NCI-H2196 (cell line): Measurements from ENCODE around the gene VSTM2L.

ENCODE experiments used
- DNase-seq: peaks from one replicate; lab custom pipeline; 2025; ENCODE audit not compliant: unreplicated experiment; lab: John Stamatoyannopoulos, UW

VSTM2L gene

DNA sequence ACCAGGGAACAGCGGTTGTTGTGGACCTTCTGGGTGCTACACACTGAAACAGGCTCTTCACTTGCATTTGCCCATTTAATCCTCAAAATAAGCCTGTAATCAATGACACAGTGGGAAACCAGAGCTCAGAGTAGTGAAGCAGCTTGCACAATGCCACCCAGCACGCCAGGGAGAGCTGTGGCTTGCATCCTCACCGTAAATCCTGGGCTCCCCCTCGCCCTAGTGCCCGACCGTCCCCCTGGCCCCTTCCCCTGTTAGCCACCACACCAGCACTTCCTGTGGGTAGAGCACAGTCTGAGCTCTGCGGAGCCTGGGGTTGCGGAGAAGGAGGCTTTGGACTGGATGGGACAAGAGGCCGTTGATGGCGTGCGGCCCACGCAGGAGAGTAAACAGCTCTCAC is 14.5 kb downstream of the VSTM2L start:
- no peak for DNase-seq

DNA sequence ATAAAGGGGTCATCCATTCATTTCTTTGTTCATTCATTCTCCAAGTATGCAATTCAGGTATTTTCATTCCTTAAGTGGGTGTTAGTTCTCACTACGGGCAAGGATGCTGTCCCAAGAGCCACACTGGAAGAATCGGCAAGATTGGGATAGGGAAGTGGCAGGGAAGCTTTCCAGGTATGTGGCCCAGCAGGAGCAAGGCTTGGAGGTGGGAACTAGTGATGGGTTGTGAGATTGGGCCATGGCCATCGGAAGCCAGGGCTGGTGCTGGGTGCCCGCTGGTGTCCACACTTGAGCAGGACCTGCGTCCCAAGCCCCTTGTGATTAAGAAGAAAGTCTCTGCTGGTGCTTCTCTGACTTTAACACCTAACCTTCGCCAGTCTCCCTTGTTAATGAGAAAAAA is 15.1 kb downstream of the VSTM2L start:
- DNase-seq: no peak

DNA sequence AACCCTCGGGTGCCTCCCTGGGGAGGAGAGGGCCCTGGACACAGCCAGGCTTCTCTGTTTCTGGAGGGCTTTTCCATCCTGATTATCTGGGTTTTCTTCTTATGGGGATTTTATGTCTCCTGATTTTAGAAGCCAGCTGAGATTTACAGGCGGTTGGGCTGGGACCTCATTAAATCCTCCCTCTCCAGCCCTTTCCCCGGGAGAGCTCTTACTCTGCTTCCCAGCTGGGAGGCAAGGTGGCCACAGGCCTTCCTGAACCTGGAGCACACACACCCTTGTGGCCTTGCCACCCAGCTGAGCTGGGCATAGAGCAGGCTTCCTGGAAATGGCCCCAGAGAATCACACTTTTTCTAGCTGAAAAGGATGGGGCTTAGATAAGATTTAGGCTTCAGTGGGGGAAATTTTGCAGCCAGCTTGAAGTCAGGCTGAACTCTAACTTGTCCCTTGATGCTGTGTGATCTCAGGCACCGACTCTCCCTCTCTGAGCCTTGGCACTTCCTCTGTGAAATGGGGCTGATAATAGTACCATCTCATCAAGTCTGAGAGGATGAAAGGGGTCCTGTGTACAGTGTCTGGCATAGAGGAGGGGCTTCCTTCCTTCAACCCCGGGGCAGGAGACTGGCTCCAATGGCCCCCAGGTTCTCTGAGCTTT is 16.6 kb downstream of the VSTM2L start:
- no peak for DNase-seq

DNA sequence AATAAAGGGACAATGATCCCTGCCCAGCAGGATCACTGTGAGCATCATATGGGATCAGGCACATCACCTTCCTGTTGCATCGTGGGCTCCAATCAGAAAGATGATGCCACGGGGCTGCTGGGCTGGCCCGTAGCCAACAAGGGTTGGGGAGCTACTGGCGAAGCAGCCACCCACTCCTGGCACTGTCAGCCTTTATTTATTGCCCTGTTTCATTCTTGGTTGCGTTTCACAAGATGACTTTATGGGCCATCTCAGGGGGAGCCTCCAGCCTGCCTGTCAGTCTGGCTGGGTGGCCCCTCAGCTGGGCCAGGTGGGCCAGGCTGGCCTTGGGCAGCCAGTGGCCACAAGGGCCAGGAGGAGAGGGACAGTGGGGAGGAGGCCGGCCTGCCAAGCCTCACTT is 17.3 kb downstream of the VSTM2L start:
- DNase-seq: no peak

DNA sequence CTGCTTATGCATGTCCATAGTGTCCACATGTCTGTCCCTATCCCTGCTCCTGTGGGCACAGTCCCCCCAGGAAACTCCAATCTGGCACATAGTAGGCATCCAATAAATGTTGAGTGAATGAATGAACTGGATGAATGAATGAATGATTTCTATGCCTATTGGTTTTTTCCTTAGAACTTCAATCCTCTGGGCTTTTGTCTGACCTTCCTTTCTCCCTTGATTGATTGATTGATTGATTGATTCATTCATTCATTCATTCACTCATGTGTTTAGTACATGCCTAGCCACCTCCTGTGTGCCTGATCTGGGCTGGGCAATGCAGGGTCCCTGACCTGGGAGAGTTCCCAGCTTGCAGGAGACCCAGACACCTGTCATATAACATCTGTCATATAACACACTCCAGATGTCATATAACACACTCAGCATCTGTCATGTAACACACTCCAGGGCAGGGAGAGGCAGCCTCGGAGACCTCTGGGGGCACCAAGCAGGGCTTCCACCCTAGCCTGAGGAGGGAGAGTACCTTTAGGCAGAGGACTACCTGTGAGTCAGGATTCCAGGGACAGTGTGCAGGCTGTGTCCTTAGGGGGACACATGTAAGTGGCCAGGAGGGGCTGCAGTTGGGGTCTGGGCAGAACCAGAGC is 17.9 kb downstream of the VSTM2L start:
- no peak for DNase-seq

DNA sequence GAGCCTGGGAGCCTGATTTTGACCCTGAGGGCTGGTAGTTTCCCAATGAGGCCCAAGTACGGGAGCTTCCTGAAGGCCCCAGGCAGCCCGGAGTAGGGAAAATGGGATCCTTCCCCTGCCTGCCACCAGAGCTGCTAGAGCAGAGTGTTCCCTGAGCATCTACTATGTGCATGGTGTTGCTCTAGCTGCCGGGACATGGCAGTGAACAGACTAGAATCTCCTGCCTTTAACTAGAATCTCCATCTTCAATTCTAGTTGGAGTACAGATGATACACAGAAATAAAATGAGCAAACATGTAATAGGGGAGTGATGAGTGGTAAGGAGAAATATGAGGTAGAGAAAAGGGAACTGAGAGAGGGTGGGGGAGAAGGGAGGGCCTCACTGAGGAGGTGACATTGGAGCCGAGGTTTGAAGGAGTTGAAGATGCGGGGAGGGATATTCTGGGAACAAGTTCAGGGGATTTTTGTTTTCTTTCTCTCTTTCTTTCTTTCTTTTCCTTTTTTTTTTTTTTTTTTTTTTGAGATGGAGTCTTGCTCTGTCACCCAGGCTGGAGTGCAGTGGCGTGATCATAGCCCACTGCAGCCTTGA is 18.5 kb downstream of the VSTM2L start:
- no peak for DNase-seq

DNA sequence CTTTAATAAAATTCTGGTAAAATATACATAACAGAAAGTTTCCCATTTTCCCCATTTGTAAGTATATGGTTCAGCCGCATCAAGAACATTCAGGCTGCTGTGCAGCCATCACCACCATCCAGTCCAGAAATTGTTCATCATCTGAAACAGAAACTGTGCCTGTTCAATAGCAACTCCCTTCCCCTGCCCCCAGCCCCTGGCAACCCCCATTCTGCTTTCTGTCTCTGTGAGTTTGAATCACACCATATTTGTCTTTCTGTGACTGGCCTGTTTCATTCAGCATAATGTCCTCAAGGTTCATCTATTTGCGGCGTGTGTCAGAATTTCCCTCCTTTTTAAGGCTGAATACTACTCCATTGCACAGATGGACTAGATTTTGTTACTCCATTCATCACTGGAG is 19.1 kb downstream of the VSTM2L start:
- no peak for DNase-seq

DNA sequence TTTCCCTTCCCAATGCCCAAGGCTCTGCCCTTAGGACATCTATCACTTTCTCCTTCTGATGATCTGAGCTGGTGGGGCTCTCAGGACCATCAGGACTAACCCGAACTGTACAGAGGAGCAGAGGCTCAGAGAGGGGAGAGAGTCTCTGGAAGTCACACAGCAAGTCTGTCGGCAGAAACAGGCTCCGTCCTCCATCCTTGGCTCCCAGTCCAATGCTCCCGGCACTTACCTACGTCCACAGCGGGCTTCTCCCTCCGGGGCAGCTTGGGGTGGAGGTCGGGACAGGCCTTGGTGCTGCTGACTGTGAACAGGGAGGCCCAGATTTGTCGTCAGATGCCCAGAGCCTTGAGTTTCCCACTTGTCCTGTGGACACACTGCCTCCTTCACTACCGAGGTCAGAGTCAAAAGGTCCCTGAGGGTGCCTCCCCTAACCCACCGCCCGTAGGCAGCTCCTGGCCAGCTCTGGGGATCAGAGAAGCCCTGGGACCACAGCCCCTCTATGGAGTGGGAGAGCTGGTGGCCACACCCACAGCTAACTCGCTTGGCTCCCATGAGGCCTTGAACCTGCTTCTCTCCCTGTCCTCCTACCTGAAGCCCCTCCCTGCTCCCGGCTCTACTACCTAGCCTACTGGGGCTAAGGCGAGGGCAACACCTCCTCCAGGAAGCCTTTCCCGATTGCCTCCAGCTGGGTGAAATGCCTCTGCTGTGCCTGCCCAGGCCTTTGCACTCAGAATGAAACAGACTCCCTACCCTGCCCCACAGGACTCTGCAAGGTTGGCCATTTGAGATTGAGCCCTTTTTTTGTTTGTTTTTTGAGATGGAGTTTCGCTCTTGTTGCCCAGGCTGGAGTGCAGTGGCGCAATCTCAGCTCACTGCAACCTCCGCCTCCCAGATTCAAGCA is 22.6 kb downstream of the VSTM2L start:
- DNase-seq: no peak

DNA sequence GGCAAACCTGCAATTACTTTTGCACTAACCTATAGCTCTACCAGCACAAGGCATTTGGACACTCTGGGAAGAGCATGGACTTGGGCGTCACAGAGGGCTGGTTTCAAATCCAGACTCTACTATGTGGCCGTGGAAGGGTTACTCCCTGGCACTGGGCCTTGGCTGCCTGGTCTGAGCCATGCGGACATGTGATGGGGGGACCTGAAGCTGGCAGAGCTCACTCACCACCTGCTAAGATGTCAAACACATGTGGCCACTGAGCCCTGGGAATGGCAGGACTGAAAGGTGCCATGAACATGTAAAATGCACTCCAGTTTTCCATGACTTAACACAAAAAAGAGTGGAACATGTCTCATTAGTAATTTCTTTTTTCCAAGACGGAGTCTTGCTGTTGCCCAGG is 23.7 kb downstream of the VSTM2L start:
- no peak for DNase-seq

DNA sequence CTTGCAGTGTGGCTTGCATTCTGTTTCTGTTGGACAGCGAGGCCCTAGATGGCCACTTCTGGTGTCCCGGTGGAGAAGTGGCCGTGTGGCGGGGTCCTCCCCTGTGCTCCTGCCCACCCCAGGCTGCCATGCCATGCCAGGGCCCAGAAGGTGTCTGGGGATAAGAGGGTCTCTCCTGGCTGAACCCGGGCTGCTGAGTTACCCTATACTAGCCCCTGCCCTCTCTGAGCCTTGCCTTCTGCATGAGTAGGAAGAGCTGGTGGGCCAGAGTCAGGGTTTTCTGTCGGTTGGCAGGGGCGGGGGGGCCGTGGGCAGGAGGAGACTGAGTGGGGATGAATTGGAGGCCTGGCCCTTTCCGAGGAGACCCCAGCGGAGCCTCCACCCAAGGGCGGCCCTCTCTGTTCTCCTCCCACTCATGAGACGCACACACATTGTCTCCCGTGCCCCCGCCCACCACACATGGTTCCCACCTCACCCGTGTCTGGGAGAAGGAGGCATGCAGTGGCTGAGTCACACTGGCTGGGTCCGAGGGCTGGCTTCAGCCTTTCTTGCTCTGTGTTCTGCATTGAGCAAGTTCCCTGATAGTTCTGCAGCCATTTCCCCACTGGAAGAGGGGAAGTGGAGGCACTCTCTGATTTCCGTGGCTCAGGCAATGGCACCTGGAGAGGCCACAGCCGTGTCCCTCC is 24.6 kb downstream of the VSTM2L start:
- no peak for DNase-seq

DNA sequence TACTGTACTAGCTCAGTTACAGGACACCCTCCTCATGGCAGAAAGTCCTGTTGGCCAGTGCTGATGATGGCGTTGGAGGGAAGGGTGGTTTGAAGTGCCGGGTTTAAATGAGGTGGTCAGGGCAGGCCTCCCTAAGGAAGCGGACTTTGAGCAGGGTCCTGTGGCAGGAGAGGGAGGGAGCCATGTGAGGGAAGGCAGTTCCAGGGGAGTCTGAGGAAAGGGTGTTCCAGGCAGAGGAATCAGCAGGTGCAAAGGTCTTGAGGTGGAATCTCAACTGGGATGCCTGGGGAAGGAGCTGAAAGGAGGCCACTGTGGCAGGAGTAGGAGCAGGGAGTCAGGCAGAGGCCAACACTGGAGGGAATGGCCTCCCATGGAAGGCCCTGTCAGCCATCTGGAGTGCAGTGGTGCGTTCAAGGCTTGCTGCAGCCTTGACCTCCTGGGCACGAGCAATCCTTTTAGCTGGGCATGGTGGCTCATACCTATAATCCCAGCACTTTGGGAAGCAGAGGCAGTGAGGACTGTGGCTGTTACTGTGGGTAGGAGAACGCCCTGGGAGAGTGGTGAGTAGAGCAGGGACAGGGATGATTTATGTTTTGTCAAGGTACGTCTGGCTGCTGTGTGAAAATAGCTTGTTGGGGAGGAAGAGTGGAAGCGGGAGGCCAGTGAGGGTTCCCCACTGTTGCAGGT is 26.2 kb downstream of the VSTM2L start:
- DNase-seq: no peak

DNA sequence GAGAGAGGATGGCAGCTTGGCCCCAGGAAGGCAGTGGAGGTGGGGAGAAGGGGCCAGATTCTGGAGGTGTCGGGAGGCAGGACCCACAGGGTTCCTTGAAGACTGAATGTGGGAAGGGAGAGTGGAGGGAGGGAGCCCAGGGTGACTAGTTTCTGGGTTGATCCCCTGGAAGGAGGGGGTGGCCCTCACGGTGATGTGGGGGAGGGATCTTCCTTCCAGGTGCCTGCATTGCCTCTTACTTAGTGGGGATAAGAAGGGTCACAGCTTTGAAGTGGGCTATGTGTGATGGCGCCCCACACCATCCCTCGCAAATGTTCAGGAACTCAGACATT is 26.7 kb downstream of the VSTM2L start:
- DNase-seq: no peak

DNA sequence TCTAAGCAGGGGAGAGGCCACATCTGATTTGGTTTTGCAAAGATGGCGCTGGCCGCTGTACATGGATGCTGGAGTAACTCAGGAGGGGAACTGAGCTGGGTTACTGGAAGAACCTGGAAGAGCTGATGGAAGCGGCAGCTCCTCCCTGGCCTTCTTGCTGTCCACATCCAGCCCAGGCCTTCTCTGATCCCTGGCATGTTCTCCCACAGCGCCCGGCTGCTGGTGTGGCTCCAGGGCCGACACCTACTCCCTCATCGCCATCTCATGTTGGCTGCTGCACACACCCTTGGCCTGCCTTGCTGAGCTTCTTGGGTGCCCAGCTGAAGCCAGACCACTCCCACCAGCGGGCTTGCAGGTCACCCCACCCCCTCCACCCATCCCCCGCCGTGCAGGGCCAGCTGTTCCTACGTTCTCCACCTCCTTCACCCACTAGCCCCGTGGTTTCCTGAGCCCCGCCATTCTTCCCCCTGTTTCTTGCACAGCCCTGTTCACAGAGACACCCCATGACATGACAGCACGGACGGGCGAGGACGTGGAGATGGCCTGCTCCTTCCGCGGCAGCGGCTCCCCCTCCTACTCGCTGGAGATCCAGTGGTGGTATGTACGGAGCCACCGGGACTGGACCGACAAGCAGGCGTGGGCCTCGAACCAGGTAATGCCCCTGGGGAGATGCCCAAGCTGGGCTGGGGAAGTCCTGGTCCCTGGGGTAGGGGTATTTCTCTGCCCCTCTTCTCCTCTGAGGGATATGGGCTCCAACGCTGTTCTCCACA is 28.4 kb downstream of the VSTM2L start:
- no peak for DNase-seq

DNA sequence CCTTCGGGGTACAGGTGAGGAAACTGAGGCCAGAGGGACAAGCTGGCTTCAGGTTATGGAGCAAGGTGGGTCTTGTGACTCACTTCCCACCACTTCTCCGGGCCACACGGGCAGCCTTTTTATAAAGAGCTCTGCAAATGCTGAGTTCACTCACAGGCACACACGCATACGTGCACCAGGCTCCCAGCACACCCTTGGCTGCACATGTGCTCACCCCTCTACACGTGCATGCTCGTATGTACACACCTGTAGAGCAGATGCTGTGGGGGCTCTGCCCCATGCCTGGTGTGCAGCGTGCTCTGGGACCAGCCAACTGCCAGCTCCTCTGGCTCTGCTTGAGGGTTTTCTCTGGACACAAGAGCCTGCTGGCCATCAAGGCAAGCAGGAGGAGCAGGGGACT is 29.1 kb downstream of the VSTM2L start:
- DNase-seq: no peak

DNA sequence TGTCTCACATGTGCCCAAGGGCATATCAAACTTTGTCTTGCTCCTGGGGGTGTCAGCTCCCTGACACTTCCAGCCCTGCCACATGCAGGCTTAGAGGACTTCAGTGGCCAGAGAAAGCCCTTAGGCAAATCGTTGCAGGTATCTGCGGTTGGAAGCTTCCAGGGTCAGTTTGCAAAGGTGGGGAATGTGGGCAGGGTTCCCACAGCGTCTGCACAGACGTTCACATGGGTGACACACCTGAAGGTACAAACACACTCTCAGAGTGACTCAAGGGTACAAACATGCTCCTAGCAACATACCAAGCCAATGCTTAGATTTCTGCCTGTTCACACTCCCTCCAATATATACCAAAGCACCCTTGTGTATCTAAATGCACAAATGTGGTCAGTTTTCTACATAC is 30.0 kb downstream of the VSTM2L start:
- no peak for DNase-seq

DNA sequence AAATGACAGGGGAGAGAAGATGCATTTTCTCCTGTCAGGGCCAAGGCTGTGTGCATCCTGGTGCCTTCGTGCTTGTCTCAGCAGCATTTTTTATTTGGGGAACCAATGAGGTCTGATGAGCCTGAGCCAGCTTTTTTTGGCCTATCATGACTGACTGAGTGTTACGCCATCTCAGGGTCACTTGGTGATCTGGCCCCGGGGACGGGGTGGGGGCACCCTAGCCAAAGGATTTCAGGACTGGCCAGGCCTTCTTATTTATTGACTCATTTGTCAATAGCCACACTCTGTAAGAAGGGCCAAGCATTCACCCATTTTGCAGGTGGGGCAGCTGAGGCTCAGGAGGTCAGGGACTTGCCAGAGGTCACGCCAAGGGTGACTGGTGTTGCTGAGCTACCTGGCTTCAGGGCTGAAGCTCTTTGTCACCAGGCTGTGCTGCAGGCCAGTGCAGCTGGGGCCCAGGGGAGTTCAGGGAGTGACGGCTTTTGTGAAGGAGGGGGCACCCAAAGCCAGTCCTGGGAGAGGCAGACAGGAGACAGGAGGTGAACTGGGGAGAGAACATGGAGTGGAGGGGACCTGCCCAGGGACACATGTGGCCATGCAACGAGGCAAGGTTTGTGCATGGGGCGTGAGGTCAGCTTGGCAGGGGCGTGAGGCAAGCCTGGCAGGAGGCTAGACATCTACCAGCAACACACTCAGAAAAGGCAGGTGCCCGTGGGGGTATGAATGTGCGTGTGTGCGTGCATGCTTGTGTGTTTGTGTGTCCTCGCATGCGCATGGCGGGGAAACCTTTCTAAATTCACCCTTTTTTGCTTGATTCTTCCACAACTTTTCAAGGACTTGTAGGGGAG is 31.1 kb downstream of the VSTM2L start:
- DNase-seq: no peak

DNA sequence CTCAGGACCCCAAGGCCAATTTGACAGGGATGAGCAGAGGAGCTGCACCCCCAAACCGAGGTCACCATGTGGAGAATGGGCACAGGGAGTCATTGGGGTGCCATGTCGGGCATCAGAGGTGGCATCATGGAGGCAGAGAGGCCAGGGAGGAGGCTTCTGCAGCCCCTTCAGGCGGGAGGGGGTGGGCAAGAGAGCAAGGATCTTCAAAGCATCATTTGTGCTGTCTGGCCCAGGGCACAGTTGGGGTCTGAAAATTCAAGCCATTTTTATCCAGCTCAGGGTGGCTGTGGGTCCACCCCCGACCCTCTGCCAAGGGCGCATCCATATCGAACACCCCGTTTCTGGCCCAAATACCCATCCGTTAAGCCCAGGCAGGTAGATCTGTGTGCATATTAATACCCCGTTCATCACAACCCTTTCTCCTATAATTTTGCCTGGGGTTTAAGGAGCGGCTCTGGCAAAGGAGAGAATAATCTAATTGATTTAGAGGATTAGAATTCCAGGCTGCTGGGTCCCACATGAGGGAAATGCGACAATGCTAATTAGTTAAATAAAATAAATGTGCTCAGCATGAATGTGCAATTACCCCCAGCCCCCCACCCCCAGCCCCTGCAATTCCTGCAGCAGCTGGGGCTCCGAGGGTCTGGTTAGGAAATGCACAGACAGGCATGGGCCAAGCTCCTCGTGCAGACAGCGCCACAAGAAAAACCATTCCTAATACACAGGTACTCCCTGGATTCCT is 31.9 kb downstream of the VSTM2L start:
- DNase-seq: no peak

DNA sequence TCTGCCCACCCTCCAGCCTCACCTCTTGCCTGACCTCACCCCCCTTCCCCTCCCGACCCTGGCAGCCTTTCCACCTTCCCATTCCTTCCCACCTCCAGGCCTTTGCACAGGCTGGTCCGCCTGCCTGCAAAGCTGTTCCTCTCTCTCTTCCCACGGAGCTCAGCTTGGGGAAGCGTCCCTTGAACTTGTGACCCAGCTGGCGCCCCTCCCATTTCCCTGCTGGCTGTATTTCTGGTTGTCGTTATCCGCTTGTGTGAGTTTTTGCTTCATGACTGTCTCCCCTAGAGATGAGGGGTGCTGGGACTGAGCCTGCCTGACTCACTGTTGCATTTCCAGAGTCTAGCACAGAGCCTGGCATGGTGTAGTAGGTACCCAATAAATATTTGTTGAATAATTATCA is 32.5 kb downstream of the VSTM2L start:
- no peak for DNase-seq
